ENCODE measurements around the gene C1QL2. TPM values are rescaled to one million over a fixed set of nuclear protein-coding genes. Genes with fewer than 3 reads are reported as not detected.

Gene C1QL2
- total RNA-seq, 1 donor from 2014 or later = not detected

DNA sequence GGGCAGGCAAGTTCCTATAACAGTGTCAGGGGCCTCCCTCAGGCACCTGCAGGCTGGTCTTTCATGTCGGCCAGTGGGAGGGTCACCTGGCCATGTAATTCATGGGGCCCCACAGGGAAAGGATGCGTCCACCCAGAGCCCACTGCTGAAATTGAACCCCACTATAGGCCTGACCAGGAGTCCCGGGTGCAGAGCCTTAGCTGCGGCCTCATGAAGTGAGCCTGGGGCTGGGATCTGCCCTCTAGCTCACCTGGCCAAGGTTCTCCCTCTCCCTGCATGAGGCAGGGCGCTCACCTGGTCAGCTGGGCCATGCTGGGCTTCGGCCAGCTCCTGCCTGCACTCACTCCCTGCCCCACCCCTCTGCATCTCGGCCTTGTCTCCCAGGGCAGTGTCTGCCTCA is 41.1 kb downstream of the C1QL2 start:
- Mint-ChIP-seq H3K27ac (ENCODE audit: unreplicated experiment) (no peak overlapping the region), H3K27me3 (ENCODE audit: unreplicated experiment) (no peaks in the 10 kb centered on the region), H3K4me1 (ENCODE audit: unreplicated experiment) (peaks cover 6% of the 10 kb centered on the region), H3K4me3 (ENCODE audit: unreplicated experiment) (no peak overlapping the region), H3K9me3 (ENCODE audit: unreplicated experiment) (no peaks in the 10 kb centered on the region), H3K36me3 (ENCODE audit: low read depth, unreplicated experiment) (no peaks in the 10 kb centered on the region)
- TF ChIP-seq CTCF (IDR thresholded peaks at IDR 0.05; ENCODE audit: unreplicated experiment) = no peak
- no peak for DNase-seq (ENCODE audit: low spot score)

DNA sequence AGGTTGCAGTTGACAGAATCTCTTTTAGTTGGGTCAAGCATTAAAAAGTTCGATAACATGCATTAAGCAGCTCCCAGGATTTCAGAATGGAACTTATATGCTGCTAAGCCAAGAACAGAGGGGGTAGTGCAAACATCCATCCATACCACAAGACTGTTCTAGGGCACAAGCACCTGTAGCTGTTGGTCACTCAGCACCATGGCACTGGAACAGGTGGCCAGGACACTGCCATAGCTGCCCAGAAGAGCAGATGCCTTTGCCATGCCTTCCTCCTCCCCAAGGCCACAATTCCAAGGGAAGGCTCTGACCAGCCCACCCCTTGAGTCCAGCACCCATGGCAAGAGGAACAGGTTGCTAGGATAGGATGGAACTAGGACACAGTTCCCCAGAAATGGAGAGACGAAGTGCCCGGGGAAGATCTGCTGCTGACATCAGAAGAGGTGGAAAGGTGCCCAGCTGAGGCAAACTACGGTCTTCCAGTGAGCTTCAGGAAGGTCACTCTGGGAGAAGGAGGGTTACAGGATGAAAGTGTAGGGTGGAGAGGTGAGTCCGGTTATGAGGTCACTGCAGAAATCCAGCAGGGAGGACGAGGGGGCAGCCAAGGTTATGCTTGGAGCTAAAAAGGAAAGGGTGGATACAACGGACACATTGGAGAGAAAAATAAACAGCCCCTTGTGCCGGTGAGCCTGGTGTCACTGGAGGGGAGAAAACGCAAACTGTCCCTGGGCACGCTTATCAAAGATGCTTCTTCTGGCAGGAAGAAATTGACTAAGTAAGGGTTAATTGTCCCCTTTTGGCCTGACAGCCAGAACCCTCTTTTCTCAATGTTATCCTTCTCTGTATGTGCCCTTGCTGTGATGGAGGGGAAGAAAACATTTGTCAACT is 41.9 kb downstream of the C1QL2 start:
- H3K9me3 Mint-ChIP-seq (ENCODE audit: unreplicated experiment) = no peaks in the 10 kb centered on the region
- H3K27ac Mint-ChIP-seq (ENCODE audit: unreplicated experiment) = no peak overlapping the region
- no peak for DNase-seq (ENCODE audit: low spot score)
- no peaks in the 10 kb centered on the region for H3K36me3 Mint-ChIP-seq (ENCODE audit: low read depth, unreplicated experiment)
- peaks cover 6% of the 10 kb centered on the region for H3K4me1 Mint-ChIP-seq (ENCODE audit: unreplicated experiment)
- no peaks in the 10 kb centered on the region for H3K27me3 Mint-ChIP-seq (ENCODE audit: unreplicated experiment)
- no peak for TF ChIP-seq CTCF (IDR thresholded peaks at IDR 0.05; ENCODE audit: unreplicated experiment)
- H3K4me3 Mint-ChIP-seq (ENCODE audit: unreplicated experiment) = no peak overlapping the region

DNA sequence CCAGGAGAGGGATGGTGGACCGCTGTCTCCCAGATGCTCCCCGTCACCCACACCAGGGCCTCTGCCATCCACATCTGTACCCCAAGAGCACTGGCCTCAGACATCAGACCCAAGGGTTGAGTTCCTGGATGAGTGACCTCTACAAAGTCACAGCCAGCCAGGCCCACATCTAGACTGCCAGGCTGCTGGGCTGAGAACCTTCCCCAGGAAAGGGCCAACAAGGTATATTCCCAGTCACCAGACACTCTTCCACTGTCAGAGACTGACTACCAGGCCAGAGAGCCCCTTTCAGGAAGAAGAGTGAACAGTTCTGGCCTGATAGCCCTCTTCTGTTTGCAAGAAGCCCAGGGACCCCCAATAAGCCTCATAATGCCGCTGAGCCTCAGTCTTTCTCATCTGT is 44.3 kb downstream of the C1QL2 start:
- H3K36me3 Mint-ChIP-seq (ENCODE audit: low read depth, unreplicated experiment) = peaks cover 13% of the 10 kb centered on the region
- H3K9me3 Mint-ChIP-seq (ENCODE audit: unreplicated experiment) = peaks cover 6% of the 10 kb centered on the region
- H3K4me3 Mint-ChIP-seq (ENCODE audit: unreplicated experiment) = no peak overlapping the region
- no peak for TF ChIP-seq CTCF (IDR thresholded peaks at IDR 0.05; ENCODE audit: unreplicated experiment)
- no peak overlapping the region for H3K27ac Mint-ChIP-seq (ENCODE audit: unreplicated experiment)
- no peak for DNase-seq (ENCODE audit: low spot score)
- H3K4me1 Mint-ChIP-seq (ENCODE audit: unreplicated experiment) = peaks cover 2% of the 10 kb centered on the region
- no peaks in the 10 kb centered on the region for H3K27me3 Mint-ChIP-seq (ENCODE audit: unreplicated experiment)

- Mint-ChIP-seq H3K27me3 (ENCODE audit: unreplicated experiment) (no peaks in the 10 kb centered on the region), H3K9me3 (ENCODE audit: unreplicated experiment) (peaks cover 6% of the 10 kb centered on the region), H3K36me3 (ENCODE audit: low read depth, unreplicated experiment) (peaks cover 13% of the 10 kb centered on the region), H3K4me3 (ENCODE audit: unreplicated experiment) (no peak overlapping the region), H3K4me1 (ENCODE audit: unreplicated experiment) (peaks cover 2% of the 10 kb centered on the region), H3K27ac (ENCODE audit: unreplicated experiment) (no peak overlapping the region)
- TF ChIP-seq CTCF (IDR thresholded peaks at IDR 0.05; ENCODE audit: unreplicated experiment) = no peak
- no peak for DNase-seq (ENCODE audit: low spot score)
Observed at GRCh38 chr2:119113489-119113770, 45.1 kb downstream of the C1QL2 start.

GRCh38 chr2:119112770-119113488 is 45.6 kb downstream of the C1QL2 start:
- Mint-ChIP-seq H3K4me1 (ENCODE audit: unreplicated experiment) (peaks cover 2% of the 10 kb centered on the region), H3K9me3 (ENCODE audit: unreplicated experiment) (peaks cover 6% of the 10 kb centered on the region), H3K27me3 (ENCODE audit: unreplicated experiment) (no peaks in the 10 kb centered on the region), H3K4me3 (ENCODE audit: unreplicated experiment) (no peak overlapping the region), H3K36me3 (ENCODE audit: low read depth, unreplicated experiment) (peaks cover 13% of the 10 kb centered on the region), H3K27ac (ENCODE audit: unreplicated experiment) (no peak overlapping the region)
- no peak for TF ChIP-seq CTCF (IDR thresholded peaks at IDR 0.05; ENCODE audit: unreplicated experiment)
- DNase-seq (ENCODE audit: low spot score) = no peak
